NT2/D1 (cell line): ENCODE results near the gene LIPH.
A peak's percentile ranks its signal among the peaks of the same experiment; 100 is the strongest.
"Not testable (repeated sequence)": the region's sequence is repeated elsewhere in the genome, so short reads cannot be mapped to it uniquely, and the experiment has no call there.

Source experiments
- DNase-seq: peaks from one replicate; pipeline ENCODE4 v3.0.0-alpha.2; 2011; ENCODE audit warnings: low read depth, low spot score
- H3K27me3 ChIP-seq: 2 replicates; pipeline ENCODE4 v1.6.0; 2011; ENCODE audit warnings: mild to moderate bottlenecking; ENCODE audit not compliant: insufficient read length, insufficient read depth
- H3K36me3 ChIP-seq: 2 replicates; pipeline ENCODE4 v1.6.1; 2011; ENCODE audit warnings: mild to moderate bottlenecking, low read length, mixed read lengths; ENCODE audit not compliant: insufficient read depth, insufficient read length
- H3K4me1 ChIP-seq: 2 replicates; pipeline ENCODE4 v1.5.1; 2011; ENCODE audit not compliant: insufficient read depth, insufficient read length
- H3K4me3 ChIP-seq: 2 replicates; pipeline ENCODE4 v1.5.1; 2011; ENCODE audit warnings: low read depth; ENCODE audit not compliant: insufficient read length
- H3K9ac ChIP-seq: 2 replicates; pipeline ENCODE4 v1.6.0; 2011; ENCODE audit warnings: low read depth; ENCODE audit not compliant: insufficient read length
- H3K9me3 ChIP-seq: 2 replicates; pipeline ENCODE4 v1.5.1; 2011; ENCODE audit warnings: mild to moderate bottlenecking, low read length; ENCODE audit not compliant: insufficient read depth
- SUZ12 ChIP-seq: IDR thresholded peaks from 2 replicates; pipeline ENCODE4 v1.6.1; 2011; ENCODE audit not compliant: insufficient read length, insufficient read depth; ENCODE audit errors: extremely low read depth
- YY1 ChIP-seq: IDR thresholded peaks from 2 replicates; pipeline ENCODE4 v1.6.1; 2011; ENCODE audit not compliant: insufficient read length, insufficient read depth
- ZNF274 ChIP-seq: IDR thresholded peaks from 2 replicates; pipeline ENCODE4 v1.6.1; 2011; ENCODE audit warnings: mild to moderate bottlenecking, low read depth, low read length

Gene LIPH

GRCh38 chr3:185486394-185486793, 66.0 kb downstream of the LIPH start:
- no peak overlapping the region for H3K9ac ChIP-seq
- peaks cover 53% of the 10 kb centered on the region for H3K36me3 ChIP-seq
- DNase-seq = no peak
- no peaks in the 10 kb centered on the region for H3K9me3 ChIP-seq
- no peaks in the 10 kb centered on the region for H3K27me3 ChIP-seq
- no peaks in the 10 kb centered on the region for H3K4me1 ChIP-seq
- no peak for TF ChIP-seq SUZ12
- TF ChIP-seq YY1 = no peak
- H3K4me3 ChIP-seq = no peak overlapping the region

DNA sequence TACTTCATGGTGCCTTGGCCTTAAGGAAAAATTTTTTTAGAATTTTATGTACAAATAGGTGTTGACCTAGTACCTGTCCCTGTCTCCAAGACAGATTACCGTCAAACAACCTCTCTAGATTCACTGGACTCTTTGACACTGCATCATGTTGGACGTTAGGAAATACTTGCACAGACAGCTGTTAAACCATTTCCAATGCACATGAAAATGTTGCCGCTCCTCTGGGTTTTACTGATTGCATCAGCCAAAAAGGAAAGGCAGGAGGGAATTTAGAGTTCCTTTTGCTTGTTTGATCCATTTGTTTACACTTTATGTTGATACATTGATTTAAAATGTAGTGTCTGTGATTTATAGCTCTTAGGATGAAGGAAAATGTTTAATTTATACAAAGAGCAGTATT, 68.1 kb downstream of the LIPH start:
- no peaks in the 10 kb centered on the region for H3K9me3 ChIP-seq
- H3K4me3 ChIP-seq = no peak overlapping the region
- TF ChIP-seq ZNF274 (no peak), YY1 (no peak), SUZ12 (no peak)
- DNase-seq = no peak
- peaks cover 42% of the 10 kb centered on the region for H3K36me3 ChIP-seq
- H3K4me1 ChIP-seq = no peaks in the 10 kb centered on the region
- H3K27me3 ChIP-seq = no peaks in the 10 kb centered on the region
- no peak overlapping the region for H3K9ac ChIP-seq

DNA sequence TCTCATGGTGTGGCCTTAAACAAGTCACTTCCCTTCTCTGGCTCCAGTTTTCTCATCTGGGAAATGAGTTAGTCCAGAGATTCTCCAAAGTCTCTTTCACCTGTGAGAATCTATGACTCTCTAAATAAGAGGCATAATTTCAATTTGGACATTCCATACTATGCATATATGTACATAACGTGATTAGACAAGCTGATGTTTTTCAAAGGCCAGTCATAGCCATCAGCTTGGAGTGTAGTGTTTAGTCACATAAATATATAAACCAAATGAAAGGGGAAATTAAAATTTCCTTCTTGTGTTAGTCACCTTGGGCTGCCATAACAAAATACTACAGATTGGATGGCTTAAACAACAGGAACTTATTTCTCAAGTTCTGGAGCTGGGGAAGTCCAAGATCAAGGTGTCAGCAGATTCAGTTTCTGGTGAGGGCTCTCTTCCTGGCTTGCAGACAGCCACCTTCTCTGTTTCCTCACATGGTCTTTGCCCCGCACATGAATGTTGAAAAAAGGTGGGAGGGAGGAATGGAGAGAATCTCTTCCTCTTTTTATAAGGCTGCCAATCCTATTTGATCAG, 72.9 kb downstream of the LIPH start:
- no peak for DNase-seq
- Histone ChIP-seq H3K4me3 (no peak overlapping the region), H3K27me3 (no peaks in the 10 kb centered on the region), H3K9ac (no peak overlapping the region), H3K36me3 (peaks cover 17% of the 10 kb centered on the region), H3K9me3 (no peaks in the 10 kb centered on the region), H3K4me1 (no peaks in the 10 kb centered on the region)
- no peak for TF ChIP-seq ZNF274

DNA sequence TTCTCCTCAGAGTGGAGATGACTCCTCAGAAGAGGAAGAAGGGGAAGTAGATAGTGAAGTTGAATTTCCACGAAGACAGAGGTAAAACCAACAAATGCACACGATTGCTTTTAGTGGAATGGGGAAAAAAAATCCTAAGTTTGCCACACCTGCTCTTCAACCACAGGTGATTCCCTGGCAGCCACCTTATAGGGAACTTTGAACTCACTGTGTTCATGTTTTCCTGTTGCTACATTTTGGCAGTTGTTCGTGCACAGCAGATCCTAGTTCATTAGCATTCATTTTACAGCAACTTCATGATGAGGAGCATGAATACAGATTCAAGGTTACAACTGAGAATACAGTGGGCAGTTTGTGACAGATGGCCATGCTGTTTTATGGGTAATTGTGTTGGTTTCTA, 75.1 kb downstream of the LIPH start:
- no peak overlapping the region for H3K4me3 ChIP-seq
- TF ChIP-seq ZNF274 = no peak
- no peak for TF ChIP-seq YY1
- no peak for TF ChIP-seq SUZ12
- H3K36me3 ChIP-seq = peaks cover 19% of the 10 kb centered on the region
- no peaks in the 10 kb centered on the region for H3K4me1 ChIP-seq
- H3K9me3 ChIP-seq = no peaks in the 10 kb centered on the region
- no peak overlapping the region for H3K9ac ChIP-seq
- H3K27me3 ChIP-seq = no peaks in the 10 kb centered on the region
- DNase-seq = no peak

GRCh38 chr3:185474922-185475321, 77.5 kb downstream of the LIPH start:
- DNase-seq, H3K9me3 ChIP-seq, H3K9ac ChIP-seq, H3K36me3 ChIP-seq, H3K27me3 ChIP-seq, H3K4me3 ChIP-seq, H3K4me1 ChIP-seq: not testable (repeated sequence)

DNA sequence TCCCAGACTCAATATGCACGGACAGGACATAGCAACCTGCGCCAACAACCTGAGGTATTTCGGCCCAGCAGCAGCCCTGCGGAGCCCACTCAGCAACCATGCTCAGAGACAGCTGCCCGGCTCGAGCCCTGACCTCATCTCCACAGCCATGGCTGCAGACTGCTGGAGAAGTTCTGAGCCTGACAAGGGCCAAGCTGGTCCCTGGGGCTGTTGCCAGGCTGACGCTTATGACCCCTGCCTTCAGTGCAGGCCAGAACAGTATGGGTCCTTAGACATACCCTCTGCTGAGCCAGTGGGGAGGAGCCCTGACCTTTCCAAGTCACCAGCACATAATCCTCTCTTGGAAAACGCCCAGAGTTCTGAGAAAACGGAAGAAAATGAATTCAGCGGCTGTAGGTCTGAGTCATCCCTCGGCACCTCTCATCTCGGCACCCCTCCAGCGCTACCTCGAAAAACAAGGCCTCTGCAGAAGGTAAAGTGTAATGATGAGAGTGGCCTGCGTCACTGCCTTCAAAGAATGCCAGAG, 79.0 kb downstream of the LIPH start:
- DNase-seq = no peak
- Histone ChIP-seq H3K4me1 (peaks cover 2% of the 10 kb centered on the region), H3K27me3 (no peaks in the 10 kb centered on the region), H3K9ac (no peak overlapping the region), H3K36me3 (peaks cover 6% of the 10 kb centered on the region), H3K9me3 (no peaks in the 10 kb centered on the region), H3K4me3 (no peak overlapping the region)
- no peak for TF ChIP-seq SUZ12

DNA sequence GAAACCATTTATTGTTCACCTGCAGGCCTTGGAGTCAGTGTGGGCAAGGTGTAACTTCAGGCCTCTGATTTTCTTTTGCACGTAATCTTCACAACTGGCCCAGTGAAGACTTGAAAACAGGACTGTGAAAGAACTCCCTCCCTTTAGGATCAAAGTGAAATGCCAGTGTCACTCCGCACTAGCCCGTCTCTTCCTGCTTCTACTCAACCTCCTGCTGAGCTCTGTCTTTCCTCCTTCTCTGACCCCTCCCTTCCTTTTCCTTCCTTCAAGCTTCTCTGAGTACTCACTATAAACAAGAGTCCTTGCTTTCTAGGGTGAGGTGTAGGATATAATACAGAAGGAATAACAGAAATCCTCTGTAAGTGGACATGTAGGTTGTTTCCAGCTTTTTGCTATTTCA, 82.1 kb downstream of the LIPH start:
- Histone ChIP-seq H3K36me3 (peaks cover 14% of the 10 kb centered on the region), H3K9ac (no peak overlapping the region), H3K4me3 (no peak overlapping the region), H3K27me3 (no peaks in the 10 kb centered on the region), H3K4me1 (peaks cover 2% of the 10 kb centered on the region), H3K9me3 (no peaks in the 10 kb centered on the region)
- peak; percentile 51 for DNase-seq
- TF ChIP-seq YY1 = no peak
- no peak for TF ChIP-seq ZNF274
- no peak for TF ChIP-seq SUZ12

GRCh38 chr3:185469542-185469941, 82.8 kb downstream of the LIPH start:
- no peak for DNase-seq
- H3K9ac ChIP-seq = no peak overlapping the region
- no peaks in the 10 kb centered on the region for H3K27me3 ChIP-seq
- H3K4me3 ChIP-seq = no peak overlapping the region
- no peaks in the 10 kb centered on the region for H3K9me3 ChIP-seq
- H3K4me1 ChIP-seq = peaks cover 2% of the 10 kb centered on the region
- TF ChIP-seq ZNF274 (no peak), SUZ12 (no peak), YY1 (no peak)
- H3K36me3 ChIP-seq = peaks cover 14% of the 10 kb centered on the region

- not testable (repeated sequence) for H3K4me3 ChIP-seq, H3K9me3 ChIP-seq, DNase-seq, H3K9ac ChIP-seq, H3K36me3 ChIP-seq, H3K27me3 ChIP-seq, H3K4me1 ChIP-seq
Measured at GRCh38 chr3:185466123-185466522, 86.3 kb downstream of the LIPH start.
